GM19240 (cell line): ENCODE data around the gene NKIRAS1.
"Not testable (repeated sequence)": the region's sequence is repeated elsewhere in the genome, so short reads cannot be mapped to it uniquely, and the experiment has no call there.

ENCODE experiments used
- DNase-seq: peaks from one replicate; pipeline ENCODE4 v3.0.0; 2011; ENCODE audit warnings: low spot score; ENCODE audit not compliant: insufficient read length

The NKIRAS1 gene

DNA sequence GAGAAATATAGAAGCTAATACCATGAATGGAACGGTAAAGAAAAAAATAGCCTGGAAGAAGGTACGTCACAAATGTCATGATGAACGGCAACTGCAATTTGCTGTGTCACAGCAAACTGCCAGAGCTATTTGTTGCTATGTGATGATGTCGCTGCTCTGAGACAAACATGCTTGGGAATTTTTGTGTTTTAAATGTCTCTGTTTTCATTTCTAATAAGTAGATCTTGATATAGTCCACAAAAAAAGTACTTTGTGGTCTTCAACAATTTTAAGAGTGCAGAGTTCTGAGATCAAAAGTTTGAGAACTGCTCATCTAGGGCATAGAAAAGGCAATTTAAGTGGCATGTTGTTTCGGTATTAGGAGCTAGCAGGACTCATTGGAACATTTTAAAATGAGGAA is 24.0 kb upstream of the NKIRAS1 start:
- DNase-seq = no peak

DNA sequence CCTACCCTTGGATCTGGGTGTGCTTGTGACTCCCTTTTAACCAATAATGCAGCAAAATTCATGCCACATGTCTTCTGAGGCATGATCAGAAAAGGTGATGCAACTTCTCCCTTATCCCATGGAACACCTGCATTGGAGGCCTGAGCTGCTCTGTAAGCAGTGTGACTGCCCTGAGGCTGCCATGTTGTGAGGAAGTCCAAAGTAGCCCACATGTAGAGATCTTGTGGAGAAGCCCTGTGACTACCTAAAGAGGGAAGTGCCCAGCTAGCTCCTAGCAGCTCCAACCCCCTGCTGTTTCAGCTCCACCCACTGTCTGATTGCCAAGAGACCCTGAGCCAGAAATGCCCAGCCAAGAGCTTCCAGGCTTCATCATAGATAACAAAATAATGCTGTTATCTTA is 21.9 kb upstream of the NKIRAS1 start:
- no peak for DNase-seq

DNA sequence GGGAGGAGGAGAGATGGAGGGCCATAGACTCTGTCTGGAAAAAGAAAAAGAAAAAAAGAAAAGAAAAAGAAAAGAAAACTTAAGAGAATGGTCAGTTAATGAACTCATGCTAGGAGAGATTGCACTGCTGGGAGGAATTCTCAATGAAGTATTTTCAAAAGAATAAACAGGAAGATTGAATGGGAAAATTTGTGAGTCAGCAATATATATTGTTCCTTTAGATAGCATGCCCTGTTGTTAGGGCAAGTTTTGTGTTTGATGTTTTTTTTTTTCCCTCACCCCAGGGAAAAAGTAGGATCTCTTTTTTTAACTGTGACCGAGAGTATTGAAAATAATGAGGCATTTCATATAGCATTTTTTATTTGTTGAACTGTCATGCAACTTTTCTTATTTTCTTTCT is 20.5 kb upstream of the NKIRAS1 start:
- DNase-seq = no peak

DNA sequence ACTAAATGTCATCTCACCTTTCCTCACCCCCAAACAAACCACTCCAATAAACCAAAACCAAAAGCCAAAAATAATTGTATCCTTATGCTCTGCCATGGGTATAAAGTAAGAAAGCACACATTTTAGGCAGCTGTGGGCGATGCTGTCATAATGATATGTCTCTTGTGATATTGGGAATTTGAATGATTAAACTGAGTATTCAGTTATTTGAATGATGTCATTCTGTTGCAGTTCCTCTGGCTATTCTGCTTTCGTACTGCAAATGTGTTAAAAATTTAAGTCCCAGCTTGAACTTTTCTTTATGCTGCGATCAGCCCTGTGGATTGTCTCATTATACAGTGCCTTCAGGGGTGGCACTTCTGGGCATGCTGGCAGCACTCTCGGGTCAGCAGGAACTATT is 17.5 kb upstream of the NKIRAS1 start:
- no peak for DNase-seq

- DNase-seq = no peak
These were observed 15.8 kb upstream of the NKIRAS1 start for GRCh38 chr3:23932571-23932970.

GRCh38 chr3:23931597-23931996 is 14.8 kb upstream of the NKIRAS1 start:
- DNase-seq = no peak

DNA sequence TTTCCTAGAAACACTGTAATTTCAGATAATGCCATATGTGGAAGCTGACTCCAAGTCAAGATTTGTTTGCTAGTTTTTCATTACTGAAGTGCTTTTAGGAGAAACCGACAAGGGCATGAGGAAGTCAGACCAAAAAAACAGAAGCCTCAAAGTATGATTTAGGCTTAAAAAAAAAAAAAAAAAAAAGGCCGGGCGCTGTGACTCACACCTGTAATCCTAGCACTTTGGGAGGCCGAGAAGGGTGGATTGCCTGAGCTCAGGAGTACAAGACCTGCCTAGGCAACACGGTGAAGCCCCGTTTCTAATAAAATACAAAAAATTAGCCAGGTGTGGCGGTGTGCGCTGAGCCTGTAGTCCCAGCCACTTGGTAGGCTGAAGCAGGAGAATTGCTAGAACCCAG is 11.7 kb upstream of the NKIRAS1 start:
- no peak for DNase-seq

DNA sequence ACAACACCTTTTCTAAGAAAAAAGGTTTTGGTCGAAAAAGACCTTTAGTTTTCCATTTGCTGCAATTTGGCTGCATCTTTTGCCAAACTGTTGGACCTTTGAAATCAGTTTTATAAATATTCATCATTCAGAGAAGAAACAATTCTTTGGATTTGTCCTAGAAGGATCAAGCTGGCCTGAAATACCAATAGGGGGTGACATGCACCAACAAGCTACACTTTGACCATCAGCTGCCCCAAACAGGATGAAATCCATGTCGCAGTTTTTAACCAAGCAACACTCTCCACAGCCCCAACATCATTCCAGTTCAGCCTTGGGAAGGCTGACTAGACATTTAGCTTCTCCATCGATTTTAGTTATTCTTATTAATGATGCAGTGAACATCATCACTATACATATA is 9.9 kb upstream of the NKIRAS1 start:
- DNase-seq = no peak

GRCh38 chr3:23926246-23926645 is 9.5 kb upstream of the NKIRAS1 start:
- no peak for DNase-seq

DNA sequence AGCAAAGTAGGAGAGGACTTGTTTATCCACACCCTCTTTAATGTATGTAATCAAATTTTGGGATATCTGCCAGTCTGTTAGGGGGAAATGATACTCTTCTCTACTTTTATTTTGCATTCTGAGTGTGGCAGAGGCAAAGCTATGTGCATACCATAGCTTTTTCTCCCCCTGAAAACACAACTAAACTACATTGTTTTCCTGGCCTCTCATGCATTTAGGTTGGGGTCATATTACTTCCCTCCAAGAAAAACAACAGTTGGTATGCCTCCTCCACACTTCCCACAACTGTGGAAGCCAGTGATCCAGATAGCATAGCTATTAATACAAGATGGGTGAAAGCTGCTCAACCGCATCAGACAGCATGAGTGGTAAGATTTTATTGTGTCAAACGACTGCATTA is 7.0 kb upstream of the NKIRAS1 start:
- no peak for DNase-seq

GRCh38 chr3:23921052-23921511 is 4.3 kb upstream of the NKIRAS1 start:
- no peak for DNase-seq

- DNase-seq = no peak
These were observed 3.4 kb upstream of the NKIRAS1 start for GRCh38 chr3:23920151-23920655.

DNA sequence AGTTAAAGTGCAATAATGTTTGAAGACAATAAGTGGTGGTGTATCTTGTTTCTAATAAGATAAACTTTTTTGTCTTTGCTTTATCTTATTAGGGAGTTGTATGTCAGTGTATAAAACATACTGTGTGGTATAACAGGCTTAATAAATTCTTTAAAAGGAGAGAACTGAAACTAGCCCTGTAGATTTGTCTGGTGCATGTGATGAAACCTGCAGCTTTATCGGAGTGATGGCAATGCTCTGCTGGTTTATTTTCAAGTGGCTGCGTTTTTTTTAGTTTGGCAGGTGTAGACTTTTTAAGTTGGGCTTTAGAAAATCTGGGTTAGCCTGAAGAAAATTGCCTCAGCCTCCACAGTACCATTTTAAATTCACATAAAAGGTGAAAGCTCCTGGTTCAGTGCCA is 2.8 kb upstream of the NKIRAS1 start:
- DNase-seq = no peak

- DNase-seq = not testable (repeated sequence)
These were observed 1.5 kb upstream of the NKIRAS1 start for GRCh38 chr3:23918331-23918730.

GRCh38 chr3:23917679-23918303 is 1.0 kb upstream of the NKIRAS1 start:
- peak; percentile 25 for DNase-seq

- DNase-seq = peak; percentile 7
These were observed 471 bp downstream of the NKIRAS1 start for GRCh38 chr3:23916152-23916885.

- DNase-seq = no peak
These were observed 1.2 kb downstream of the NKIRAS1 start for GRCh38 chr3:23915537-23916108.

DNA sequence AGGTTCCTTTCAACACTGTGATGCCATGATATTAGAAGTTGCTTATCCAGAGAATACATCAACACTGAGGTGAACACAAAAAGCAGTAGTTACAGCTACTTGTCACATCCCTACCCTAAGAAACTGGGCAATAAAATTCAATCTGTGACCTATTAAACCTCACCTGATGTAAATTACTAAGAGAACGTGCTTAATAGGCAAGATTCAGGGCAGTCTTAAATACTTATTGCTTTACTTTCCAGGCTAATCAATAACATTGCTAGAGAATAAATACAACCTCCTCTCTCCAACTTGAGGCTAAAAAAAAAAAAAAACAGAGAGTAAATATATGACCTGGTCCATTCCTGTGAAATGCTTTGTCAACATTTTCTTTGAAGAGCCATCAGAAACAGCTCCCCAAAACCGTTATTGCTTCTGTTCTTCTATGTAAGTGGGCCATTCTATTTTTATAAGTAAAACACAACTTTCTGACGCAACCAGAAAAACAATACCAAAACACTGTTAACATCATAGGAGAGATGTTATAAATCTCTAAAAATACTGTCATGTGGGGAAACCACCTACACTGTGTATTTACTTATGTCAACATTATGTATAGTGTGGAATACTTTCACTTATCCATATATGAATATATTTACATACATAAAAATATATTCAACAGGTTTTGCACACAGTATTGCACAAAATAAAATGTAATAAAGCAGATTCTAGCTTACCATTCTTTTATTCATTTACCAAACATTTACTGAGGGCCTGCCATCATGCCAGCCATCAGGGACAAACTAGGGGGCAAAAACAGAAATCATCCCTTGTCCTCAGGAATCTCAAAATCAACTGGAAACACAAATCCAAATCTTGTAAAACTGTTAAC is 2.7 kb downstream of the NKIRAS1 start:
- DNase-seq = no peak

DNA sequence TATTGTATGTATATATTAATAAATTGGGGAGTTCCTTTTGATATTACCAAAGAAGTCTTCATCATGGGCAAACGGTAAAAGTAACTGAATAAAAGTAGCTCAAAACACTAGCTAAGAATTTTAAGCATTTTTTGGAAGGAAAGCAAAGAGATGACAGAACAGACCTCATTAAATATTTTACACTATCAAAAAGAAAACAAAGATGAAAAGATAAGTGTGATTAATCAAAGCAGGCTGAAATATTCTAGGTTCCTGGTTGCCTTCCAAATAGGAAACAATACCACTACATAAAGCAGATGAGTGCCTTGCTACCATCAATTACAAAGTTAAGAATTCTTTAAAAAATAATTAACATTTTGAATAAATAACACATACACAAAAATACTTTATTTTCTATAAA is 3.6 kb downstream of the NKIRAS1 start:
- no peak for DNase-seq

GRCh38 chr3:23912335-23912734 is 4.5 kb downstream of the NKIRAS1 start:
- not testable (repeated sequence) for DNase-seq

DNA sequence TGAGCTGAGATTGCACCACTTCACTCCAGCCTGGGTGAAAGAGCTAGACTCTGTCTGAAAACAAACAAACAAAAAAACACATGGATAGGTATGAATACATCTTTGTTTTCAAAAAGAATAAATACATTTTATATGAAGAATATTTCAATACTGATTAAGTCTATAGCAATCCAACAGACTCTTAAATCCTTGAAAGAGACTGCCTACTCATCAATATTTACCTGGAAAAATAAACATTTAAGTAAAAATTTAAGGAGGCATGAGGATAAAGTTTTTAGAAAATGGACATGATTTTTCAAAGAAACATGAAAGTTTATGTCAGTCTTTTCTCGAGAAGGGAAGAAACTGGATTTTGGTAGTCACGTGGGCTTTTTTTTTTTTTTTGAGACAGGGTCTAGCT is 5.4 kb downstream of the NKIRAS1 start:
- no peak for DNase-seq

DNA sequence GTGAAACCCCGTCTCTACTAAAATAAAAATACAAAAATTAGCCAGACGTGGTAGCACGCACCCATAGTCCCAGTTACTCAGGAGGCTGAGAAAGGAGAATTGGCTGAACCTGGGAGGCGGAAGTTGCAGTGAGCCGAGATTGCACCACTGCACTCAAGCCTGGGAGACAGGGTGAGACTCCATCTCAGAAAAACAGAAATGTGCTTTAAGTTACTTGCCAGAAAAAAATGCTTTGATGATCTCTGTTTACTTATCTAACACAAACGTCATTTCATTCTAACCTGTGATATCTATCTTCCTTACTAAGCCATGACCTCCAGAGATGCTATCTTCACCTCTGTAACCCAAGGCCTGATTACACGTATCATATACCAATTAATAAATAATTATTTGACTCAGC is 7.4 kb downstream of the NKIRAS1 start:
- no peak for DNase-seq
